ENCODE results near the gene RANBP1. TPM values are rescaled to one million over a fixed set of nuclear protein-coding genes. Genes with fewer than 3 reads are reported as not detected.

RANBP1 gene
- total RNA-seq, 5 donors from 2014 or later (not counting 1 experiment from before 2014, with no cell fraction given) = 64.0 to 81.1 (median 75.4) TPM

- no peaks in the 10 kb centered on the region for H3K27me3 ChIP-seq (replicated peaks in 1 of 2; ENCODE audit: control insufficient read depth in 2 of 2, extremely low read depth in 1 of 2, insufficient read depth in 2 of 2, low read length in 1 of 2)
- H3K4me1 ChIP-seq (ENCODE audit: control insufficient read depth in 1 of 2, extremely low read depth in 1 of 2, insufficient read depth in 2 of 2, low read length in 2 of 2) = peaks cover 3 to 78% of the 10 kb centered on the region in 2 experiments
- H3K27ac ChIP-seq (ENCODE audit: low read length) = peak overlapping the region; percentile 50
- ATAC-seq (replicated peaks in 1 of 4) = peak; percentile 47 to 57 (median 54)
- Mint-ChIP-seq H3K4me3 (peak overlapping the region; percentile 13 to 28 (median 18)), H3K27me3 (no peaks in the 10 kb centered on the region), H3K27ac (peak overlapping the region; percentile 78 to 88), H3K9me3 (peaks cover 0 to 7% (median 0%) of the 10 kb centered on the region in 3 donors), H3K4me1 (peaks cover 7 to 37% (median 24%) of the 10 kb centered on the region in 3 donors), H3K36me3 (peaks cover 75% of the 10 kb centered on the region)
- no peak overlapping the region for H3K4me3 ChIP-seq (ENCODE audit: control insufficient read depth in 1 of 2, extremely low read depth in 1 of 2, low read length in 1 of 2)
- DNase-seq = peak in 2 of 35 experiments; percentile 15 to 54
- no peaks in the 10 kb centered on the region for H3K9me3 ChIP-seq
- H3K36me3 ChIP-seq (ENCODE audit: control insufficient read depth in 2 of 2, extremely low read depth in 1 of 2, insufficient read depth in 1 of 2, low read length in 1 of 2) = peaks cover 46 to 89% of the 10 kb centered on the region in 2 donors
- WGBS (ENCODE audit: insufficient coverage) = 69% methylated on average over 6 of the region's 16 CpGs
- CTCF ChIA-PET = no interaction called here
- POLR2A ChIA-PET = no interaction called here
Observed at GRCh38 chr22:20091690-20092476, 24.0 kb upstream of the RANBP1 start.

- H3K9me3 ChIP-seq = no peaks in the 10 kb centered on the region
- H3K4me1 ChIP-seq (ENCODE audit: control insufficient read depth in 1 of 2, extremely low read depth in 1 of 2, insufficient read depth in 2 of 2, low read length in 2 of 2) = peaks cover 3 to 72% of the 10 kb centered on the region in 2 experiments
- peak overlapping the region; percentile 50 for H3K27ac ChIP-seq (ENCODE audit: low read length)
- H3K36me3 Mint-ChIP-seq = peaks cover 75% of the 10 kb centered on the region
- H3K4me1 Mint-ChIP-seq = peaks cover 4 to 35% (median 25%) of the 10 kb centered on the region in 3 donors
- no peaks in the 10 kb centered on the region for H3K27me3 Mint-ChIP-seq
- 67% methylated on average over 11 of the region's 11 CpGs for WGBS (ENCODE audit: insufficient coverage)
- ATAC-seq (replicated peaks in 1 of 4) (no peak), DNase-seq (no peak)
- H3K36me3 ChIP-seq (ENCODE audit: control insufficient read depth in 2 of 2, extremely low read depth in 1 of 2, insufficient read depth in 1 of 2, low read length in 1 of 2) = peaks cover 46 to 86% of the 10 kb centered on the region in 2 donors
- H3K27me3 ChIP-seq (replicated peaks in 1 of 2; ENCODE audit: control insufficient read depth in 2 of 2, extremely low read depth in 1 of 2, insufficient read depth in 2 of 2, low read length in 1 of 2) = no peaks in the 10 kb centered on the region
- no peak overlapping the region for H3K4me3 Mint-ChIP-seq
- ChIA-PET POLR2A (no interaction called here), CTCF (no interaction called here)
- H3K9me3 Mint-ChIP-seq = peaks cover 0 to 7% (median 0%) of the 10 kb centered on the region in 3 donors
- H3K27ac Mint-ChIP-seq = peak overlapping the region; percentile 73 to 80
- H3K4me3 ChIP-seq (ENCODE audit: control insufficient read depth in 1 of 2, extremely low read depth in 1 of 2, low read length in 1 of 2) = no peak overlapping the region
Observed at GRCh38 chr22:20092477-20092854, 23.4 kb upstream of the RANBP1 start.

- Mint-ChIP-seq H3K27ac (peak overlapping the region; percentile 13 to 55), H3K27me3 (no peaks in the 10 kb centered on the region), H3K9me3 (peaks cover 0 to 7% (median 0%) of the 10 kb centered on the region in 3 donors), H3K4me1 (peaks cover 9 to 36% (median 23%) of the 10 kb centered on the region in 3 donors), H3K36me3 (peaks cover 77% of the 10 kb centered on the region), H3K4me3 (no peak overlapping the region)
- 88% methylated on average over 9 of the region's 13 CpGs for WGBS (ENCODE audit: insufficient coverage)
- DNase-seq (no peak), ATAC-seq (replicated peaks in 1 of 4) (no peak)
- Histone ChIP-seq H3K27me3 (replicated peaks in 1 of 2; ENCODE audit: control insufficient read depth in 2 of 2, extremely low read depth in 1 of 2, insufficient read depth in 2 of 2, low read length in 1 of 2) (no peaks in the 10 kb centered on the region), H3K4me1 (ENCODE audit: control insufficient read depth in 1 of 2, extremely low read depth in 1 of 2, insufficient read depth in 2 of 2, low read length in 2 of 2) (peaks cover 6 to 66% of the 10 kb centered on the region in 2 experiments), H3K36me3 (ENCODE audit: control insufficient read depth in 2 of 2, extremely low read depth in 1 of 2, insufficient read depth in 1 of 2, low read length in 1 of 2) (peaks cover 44 to 81% of the 10 kb centered on the region in 2 donors), H3K9me3 (no peaks in the 10 kb centered on the region), H3K4me3 (ENCODE audit: control insufficient read depth in 1 of 2, extremely low read depth in 1 of 2, low read length in 1 of 2) (no peak overlapping the region), H3K27ac (ENCODE audit: low read length) (no peak overlapping the region)
- POLR2A ChIA-PET = no interaction called here
- CTCF ChIA-PET = no interaction called here
Observed at GRCh38 chr22:20093418-20094196, 22.3 kb upstream of the RANBP1 start.

- Histone ChIP-seq H3K4me3 (ENCODE audit: control insufficient read depth in 1 of 2, extremely low read depth in 1 of 2, low read length in 1 of 2) (no peak overlapping the region), H3K27me3 (replicated peaks in 1 of 2; ENCODE audit: control insufficient read depth in 2 of 2, extremely low read depth in 1 of 2, insufficient read depth in 2 of 2, low read length in 1 of 2) (no peaks in the 10 kb centered on the region), H3K27ac (ENCODE audit: low read length) (no peak overlapping the region), H3K9me3 (no peaks in the 10 kb centered on the region), H3K4me1 (ENCODE audit: control insufficient read depth in 1 of 2, extremely low read depth in 1 of 2, insufficient read depth in 2 of 2, low read length in 2 of 2) (peaks cover 13 to 66% of the 10 kb centered on the region in 2 experiments), H3K36me3 (ENCODE audit: control insufficient read depth in 2 of 2, extremely low read depth in 1 of 2, insufficient read depth in 1 of 2, low read length in 1 of 2) (peaks cover 44 to 77% of the 10 kb centered on the region in 2 donors)
- no peaks in the 10 kb centered on the region for H3K27me3 Mint-ChIP-seq
- 95% methylated on average over 11 of the region's 15 CpGs for WGBS (ENCODE audit: insufficient coverage)
- peaks cover 16 to 42% (median 30%) of the 10 kb centered on the region in 3 donors for H3K4me1 Mint-ChIP-seq
- H3K9me3 Mint-ChIP-seq = peaks cover 0 to 7% (median 0%) of the 10 kb centered on the region in 3 donors
- DNase-seq (no peak), ATAC-seq (replicated peaks in 1 of 4) (no peak)
- H3K36me3 Mint-ChIP-seq = peaks cover 73% of the 10 kb centered on the region
- no peak overlapping the region for H3K4me3 Mint-ChIP-seq
- H3K27ac Mint-ChIP-seq = no peak overlapping the region
- CTCF ChIA-PET = no interaction called here
- POLR2A ChIA-PET = no interaction called here
Observed at GRCh38 chr22:20094197-20094807, 21.6 kb upstream of the RANBP1 start.

GRCh38 chr22:20095521-20095920, 20.4 kb upstream of the RANBP1 start:
- H3K27me3 ChIP-seq (replicated peaks in 1 of 2; ENCODE audit: control insufficient read depth in 2 of 2, extremely low read depth in 1 of 2, insufficient read depth in 2 of 2, low read length in 1 of 2) = no peaks in the 10 kb centered on the region
- DNase-seq (no peak), ATAC-seq (replicated peaks in 1 of 4) (no peak)
- peaks cover 44 to 65% of the 10 kb centered on the region in 2 donors for H3K36me3 ChIP-seq (ENCODE audit: control insufficient read depth in 2 of 2, extremely low read depth in 1 of 2, insufficient read depth in 1 of 2, low read length in 1 of 2)
- ChIA-PET POLR2A (interaction anchor here in 1 of 2 donors (0.6 kb wide), 1 partner anchor 400 kb away, joined by 7 read pairs; the partner anchor contains the start of gene KLHL22), CTCF (no interaction called here)
- 57% methylated on average over 1 of the region's 4 CpGs for WGBS (ENCODE audit: insufficient coverage)
- Mint-ChIP-seq H3K4me1 (peaks cover 28 to 51% (median 41%) of the 10 kb centered on the region in 3 donors), H3K27me3 (no peaks in the 10 kb centered on the region), H3K36me3 (peaks cover 63% of the 10 kb centered on the region), H3K9me3 (peaks cover 0 to 7% (median 0%) of the 10 kb centered on the region in 3 donors), H3K4me3 (no peak overlapping the region), H3K27ac (no peak overlapping the region)
- no peak overlapping the region for H3K4me3 ChIP-seq (ENCODE audit: control insufficient read depth in 1 of 2, extremely low read depth in 1 of 2, low read length in 1 of 2)
- no peak overlapping the region for H3K27ac ChIP-seq (ENCODE audit: low read length)
- peaks cover 24 to 66% of the 10 kb centered on the region in 2 experiments for H3K4me1 ChIP-seq (ENCODE audit: control insufficient read depth in 1 of 2, extremely low read depth in 1 of 2, insufficient read depth in 2 of 2, low read length in 2 of 2)
- H3K9me3 ChIP-seq = no peaks in the 10 kb centered on the region
